PC-3 (cell line): ENCODE measurements around the gene TMEM37. TPM values are rescaled to one million over a fixed set of nuclear protein-coding genes. Genes with fewer than 3 reads are reported as not detected.

ENCODE experiments used
- ATAC-seq: fragments of 200-7000 bp; cut with Tn5 transposase; 2 replicates; pipeline ENCODE4 v1.9.1; 2020; ENCODE audit warnings: mild to moderate bottlenecking, moderate library complexity
- BruUV-seq: library from RNA; stranded (reverse); fragments of 400-500 nt; replicated peaks from 2 replicates; lab custom pipeline; 2021; lab: Mats Ljungman, UMichigan
- CTCF ChIA-PET: fragments of 300-600 bp; sonication (Branson Sonifier 250); formaldehyde crosslinking; loops from one replicate; lab custom pipeline; 2022; ENCODE audit warnings: antibody characterized with exemption; lab: Charles Lee
- POLR2A ChIA-PET: fragments of 300-600 bp; sonication (Branson Sonifier 250); formaldehyde crosslinking; loops from one replicate; lab custom pipeline; 2022; ENCODE audit warnings: antibody characterized with exemption; ENCODE audit not compliant: unreplicated experiment; lab: Charles Lee
- DNase-seq: peaks from one replicate; pipeline ENCODE4 v3.0.0-alpha.2; 2015
- H2AFZ ChIP-seq: fragments of 300-600 bp; sonication (generic); 2 replicates; pipeline ENCODE4 v1.6.0; 2016; ENCODE audit warnings: antibody characterized with exemption, low read length
- H3F3A ChIP-seq: fragments of 300-600 bp; sonication (generic); one replicate; pipeline ENCODE4 v1.6.0; 2017; ENCODE audit warnings: antibody characterized with exemption, low read length, control low read depth, mild to moderate bottlenecking; ENCODE audit not compliant: unreplicated experiment
- H3K27ac ChIP-seq: fragments of 300-600 bp; sonication (generic); 2 replicates; pipeline ENCODE4 v1.5.1; 2016; ENCODE audit warnings: mild to moderate bottlenecking, low read length
- H3K27me3 ChIP-seq: fragments of 300-600 bp; sonication (generic); 2 replicates; pipeline ENCODE4 v1.6.1; 2016; ENCODE audit warnings: low read length, mixed read lengths
- H3K36me3 ChIP-seq: fragments of 300-600 bp; sonication (generic); 2 replicates; pipeline ENCODE4 v1.6.1; 2016; ENCODE audit warnings: low read depth, mixed run types, low read length, mixed read lengths
- H3K4me1 ChIP-seq: fragments of 300-600 bp; sonication (generic); 2 replicates; pipeline ENCODE4 v1.5.1; 2016; ENCODE audit warnings: low read length; ENCODE audit not compliant: insufficient read depth
- H3K4me2 ChIP-seq: fragments of 300-600 bp; sonication (generic); 2 replicates; pipeline ENCODE4 v1.6.0; 2016; ENCODE audit warnings: low read length
- H3K4me3 ChIP-seq: fragments of 300-600 bp; sonication (generic); 2 replicates; pipeline ENCODE4 v1.5.1; 2016; ENCODE audit warnings: mild to moderate bottlenecking, low read length, mixed read lengths
- H3K79me2 ChIP-seq: fragments of 300-600 bp; sonication (generic); 2 replicates; pipeline ENCODE4 v1.6.1; 2017; ENCODE audit warnings: low read length, mixed read lengths
- H3K9ac ChIP-seq: fragments of 300-600 bp; sonication (generic); 2 replicates; pipeline ENCODE4 v1.6.0; 2016; ENCODE audit warnings: mild to moderate bottlenecking, low read length
- H3K9me2 ChIP-seq: fragments of 300-600 bp; sonication (generic); replicated peaks from 2 replicates; pipeline ENCODE4 v1.6.1; 2016; ENCODE audit warnings: mixed run types, low read length, mixed read lengths
- H3K9me3 ChIP-seq: fragments of 300-600 bp; sonication (generic); 2 replicates; pipeline ENCODE4 v1.6.1; 2016; ENCODE audit warnings: low read length, mixed read lengths
- H4K20me1 ChIP-seq: fragments of 300-600 bp; sonication (generic); 2 replicates; pipeline ENCODE4 v1.6.1; 2016; ENCODE audit warnings: low read length, mixed read lengths
- CTCF ChIP-seq: fragments of 300-600 bp; sonication (generic); conservative IDR thresholded peaks from 2 replicates; pipeline ENCODE4 v1.5.1; 2017; ENCODE audit warnings: antibody characterized with exemption, low read depth, mild to moderate bottlenecking, low read length
- EZH2 ChIP-seq: fragments of 300-600 bp; sonication (generic); IDR thresholded peaks from one replicate; pipeline ENCODE4 v1.6.1; 2017; ENCODE audit warnings: antibody characterized with exemption, mild to moderate bottlenecking, low read length; ENCODE audit not compliant: unreplicated experiment
- EZH2phosphoT487 ChIP-seq: fragments of 300-600 bp; sonication (generic); IDR thresholded peaks from 2 replicates; pipeline ENCODE4 v1.6.1; 2018; ENCODE audit warnings: mild to moderate bottlenecking, antibody characterized with exemption, low read length, borderline replicate concordance
- intact Hi-C: fragments of 100-400 bp; cut with micrococcal nuclease; formaldehyde crosslinking; loops from 2 replicates; pipeline ENCODE4 v1.9.0; 2023
- total RNA-seq: library from RNA; depleted of rRNA; stranded (reverse); fragments of >200 nt; gene quantifications from 2 replicates; pipeline ENCODE4 v1.2.3, GENCODE V29; 2014

Gene TMEM37
- total RNA-seq, 1 experiment from 2014 or later = 0.26 TPM

- intact Hi-C loops = no loop called here
Observed at GRCh38 chr2:119474371-119475224, 42.9 kb downstream of the TMEM37 start.

GRCh38 chr2:119475225-119475856, 43.7 kb downstream of the TMEM37 start:
- DNase-seq = no peak
- Histone ChIP-seq H3F3A (no peaks in the 10 kb centered on the region), H3K9me3 (no peaks in the 10 kb centered on the region), H4K20me1 (no peaks in the 10 kb centered on the region), H3K36me3 (no peaks in the 10 kb centered on the region), H3K9ac (no peak overlapping the region), H3K4me3 (no peak overlapping the region), H3K4me1 (0 out of 2 replicates have a peak, but pooled peaks cover 4% of the 10 kb centered on the region), H3K4me2 (no peak overlapping the region), H3K27ac (no peak overlapping the region), H2AFZ (no peak overlapping the region), H3K79me2 (no peaks in the 10 kb centered on the region), H3K27me3 (no peaks in the 10 kb centered on the region), H3K9me2 (no peaks in the 10 kb centered on the region)
- intact Hi-C loops = no loop called here
- ATAC-seq = no peak
- POLR2A ChIA-PET = no interaction called here
- TF ChIP-seq EZH2phosphoT487 = no peak
- TF ChIP-seq EZH2 = no peak
- no peak for TF ChIP-seq CTCF
- CTCF ChIA-PET = no interaction called here
- no TSS peak for BruUV-seq

More at GRCh38 chr2:119474371-119475224, 42.9 kb downstream of the TMEM37 start:
- Histone ChIP-seq H2AFZ (no peak overlapping the region), H3K9me2 (no peaks in the 10 kb centered on the region), H3K4me3 (no peak overlapping the region), H3K27me3 (no peaks in the 10 kb centered on the region), H3F3A (no peaks in the 10 kb centered on the region), H3K9ac (no peak overlapping the region), H3K27ac (no peak overlapping the region), H4K20me1 (no peaks in the 10 kb centered on the region), H3K4me2 (no peak overlapping the region), H3K79me2 (no peaks in the 10 kb centered on the region), H3K4me1 (0 out of 2 replicates have a peak, but pooled peaks cover 4% of the 10 kb centered on the region), H3K9me3 (no peaks in the 10 kb centered on the region), H3K36me3 (no peaks in the 10 kb centered on the region)
- ChIA-PET POLR2A (no interaction called here), CTCF (no interaction called here)
- TF ChIP-seq CTCF (no peak), EZH2 (no peak), EZH2phosphoT487 (no peak)
- ATAC-seq (no peak), DNase-seq (no peak)
- BruUV-seq = no TSS peak
